ENCODE measurements around the gene TOGARAM2. TPM values are rescaled to one million over a fixed set of nuclear protein-coding genes. Genes with fewer than 3 reads are reported as not detected.

Gene TOGARAM2
- total RNA-seq, 4 donors from 2014 or later = 1.5 to 3.8 (median 1.9) TPM

DNA sequence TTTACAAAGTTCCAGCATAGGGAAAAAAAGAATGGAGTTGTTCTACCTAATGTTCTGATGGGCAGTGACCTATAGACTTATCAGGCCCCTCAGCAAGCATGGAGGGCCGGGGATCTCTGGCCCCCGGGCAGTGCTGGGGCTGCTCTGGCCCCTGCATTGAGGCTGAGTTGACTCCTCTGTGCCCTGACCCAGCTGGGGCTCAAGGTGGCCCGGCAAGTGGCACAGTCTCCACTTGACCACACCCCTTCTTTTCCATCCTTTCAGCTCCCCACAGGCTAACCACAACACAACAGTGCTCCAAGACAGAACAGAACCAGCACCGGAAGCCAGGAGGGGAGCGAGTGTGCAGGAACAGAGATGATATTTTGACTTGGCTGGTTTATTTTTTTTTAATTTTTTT, 19.9 kb downstream of the TOGARAM2 start:
- WGBS, 2 donors (ENCODE audit: low coverage in 1 of 2) = 55 to 100% methylated on average over 1 to 2 of the region's 5 CpGs

GRCh38 chr2:29001806-29002205, 20.7 kb downstream of the TOGARAM2 start:
- 100% methylated on average over 2 of the region's 4 CpGs; no CpG with 5 or more reads in 1 of the 2 donors for WGBS, 2 donors (ENCODE audit: low coverage in 1 of 2)
- Histone ChIP-seq H3K4me3 (no peak overlapping the region), H3K36me3 (no peaks in the 10 kb centered on the region), H3K27me3 (no peaks in the 10 kb centered on the region), H3K4me1 (no peaks in the 10 kb centered on the region), H3K9me3 (no peaks in the 10 kb centered on the region), H3K27ac (no peak overlapping the region)
- TF ChIP-seq CTCF (IDR thresholded peaks at IDR 0.05) = no peak
- ATAC-seq = no peak

More for the DNA sequence above, 19.9 kb downstream of the TOGARAM2 start:
- no peak for ATAC-seq
- no peak overlapping the region for H3K4me3 ChIP-seq
- no peaks in the 10 kb centered on the region for H3K27me3 ChIP-seq
- H3K27ac ChIP-seq = no peak overlapping the region
- no peaks in the 10 kb centered on the region for H3K9me3 ChIP-seq
- H3K4me1 ChIP-seq = peaks cover 0 to 6% (median 0%) of the 10 kb centered on the region in 3 donors
- TF ChIP-seq EP300 (IDR thresholded peaks at IDR 0.05) (no peak), POLR2A (IDR thresholded peaks at IDR 0.05) (no peak), POLR2AphosphoS5 (IDR thresholded peaks at IDR 0.05) (no peak), CTCF (IDR thresholded peaks at IDR 0.05) (no peak)
- H3K36me3 ChIP-seq = no peaks in the 10 kb centered on the region

DNA sequence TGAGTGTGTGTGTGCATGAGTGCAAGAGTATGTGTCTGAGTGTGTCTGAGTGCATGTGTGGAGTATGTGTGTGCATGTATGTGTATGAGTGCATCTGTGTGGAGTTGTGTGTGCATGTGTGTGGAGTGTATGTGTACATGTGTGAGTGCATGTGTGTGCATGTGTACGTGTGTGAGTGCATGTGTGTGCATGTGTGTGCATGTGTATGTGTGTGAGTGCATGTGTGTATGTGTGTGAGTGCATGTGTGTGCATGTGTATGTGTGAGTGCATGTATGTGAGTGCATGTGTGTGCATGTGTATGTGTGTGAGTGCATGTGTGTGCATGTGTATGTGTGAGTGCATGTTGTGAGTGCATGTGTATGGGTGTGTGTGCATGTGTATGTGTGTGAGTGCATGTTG, 23.7 kb downstream of the TOGARAM2 start:
- no peaks in the 10 kb centered on the region for H3K9me3 ChIP-seq
- TF ChIP-seq EP300 (IDR thresholded peaks at IDR 0.05) (no peak), POLR2A (IDR thresholded peaks at IDR 0.05) (no peak), CTCF (IDR thresholded peaks at IDR 0.05) (no peak), POLR2AphosphoS5 (IDR thresholded peaks at IDR 0.05) (no peak)

DNA sequence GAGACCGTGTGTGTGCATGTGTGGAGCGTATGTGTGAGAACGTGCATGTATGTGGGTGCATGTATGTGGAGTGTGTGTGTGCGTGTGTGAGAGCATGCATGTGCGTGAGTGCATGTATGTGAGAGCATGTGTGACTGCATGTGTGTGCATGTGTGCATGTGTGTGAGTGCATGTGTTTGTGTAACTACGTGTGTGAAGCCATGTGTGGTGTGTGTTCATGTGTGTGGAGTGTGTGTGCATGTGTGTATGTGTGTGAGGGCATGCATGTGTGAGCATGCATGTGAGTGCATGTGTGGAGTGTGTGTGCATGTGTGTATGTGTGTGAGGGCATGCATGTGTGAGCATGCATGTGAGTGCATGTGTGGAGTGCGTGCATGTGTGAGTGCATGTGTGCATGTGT, 24.2 kb downstream of the TOGARAM2 start:
- Histone ChIP-seq H3K4me1 (peaks cover 0 to 3% (median 0%) of the 10 kb centered on the region in 3 donors), H3K36me3 (no peaks in the 10 kb centered on the region), H3K4me3 (no peak overlapping the region), H3K9me3 (no peaks in the 10 kb centered on the region), H3K27me3 (no peaks in the 10 kb centered on the region), H3K27ac (no peak overlapping the region)
- no peak for ATAC-seq
- TF ChIP-seq CTCF (IDR thresholded peaks at IDR 0.05) (no peak), EP300 (IDR thresholded peaks at IDR 0.05) (no peak), POLR2AphosphoS5 (IDR thresholded peaks at IDR 0.05) (no peak), POLR2A (IDR thresholded peaks at IDR 0.05) (no peak)
- WGBS, 2 donors (ENCODE audit: low coverage in 1 of 2) = 67% methylated on average over 7 of the region's 7 CpGs

More for the DNA sequence above, 23.7 kb downstream of the TOGARAM2 start:
- Histone ChIP-seq H3K27me3 (no peaks in the 10 kb centered on the region), H3K27ac (no peak overlapping the region), H3K36me3 (no peaks in the 10 kb centered on the region), H3K4me3 (no peak overlapping the region), H3K4me1 (no peaks in the 10 kb centered on the region)
- 0% methylated on average over 1 of the region's 1 CpG for WGBS, 2 donors (ENCODE audit: low coverage in 1 of 2)
- no peak for ATAC-seq

- 55 to 64% methylated on average over 7 to 12 of the region's 12 CpGs for WGBS, 2 donors (ENCODE audit: low coverage in 1 of 2)
- peaks cover 2 to 13% (median 7%) of the 10 kb centered on the region in 3 donors for H3K4me1 ChIP-seq
- H3K27me3 ChIP-seq = no peaks in the 10 kb centered on the region
- no peak for ATAC-seq
- no peak overlapping the region for H3K4me3 ChIP-seq
- TF ChIP-seq POLR2A (IDR thresholded peaks at IDR 0.05) (no peak), EP300 (IDR thresholded peaks at IDR 0.05) (no peak), CTCF (IDR thresholded peaks at IDR 0.05) (no peak), POLR2AphosphoS5 (IDR thresholded peaks at IDR 0.05) (no peak)
- H3K36me3 ChIP-seq = no peaks in the 10 kb centered on the region
- H3K27ac ChIP-seq = no peak overlapping the region
- no peaks in the 10 kb centered on the region for H3K9me3 ChIP-seq
These were observed 25.2 kb downstream of the TOGARAM2 start for GRCh38 chr2:29006092-29006979.

All from gastroesophageal sphincter (tissue), 4 donors.